Kidney glomerular epithelial cell (primary cell): ENCODE data around the gene MUSK.
"Not testable (repeated sequence)": the region's sequence is repeated elsewhere in the genome, so short reads cannot be mapped to it uniquely, and the experiment has no call there.

Source experiments
- DNase-seq: peaks from one replicate; lab custom pipeline; 2025; lab: John Stamatoyannopoulos, UW

MUSK gene

DNA sequence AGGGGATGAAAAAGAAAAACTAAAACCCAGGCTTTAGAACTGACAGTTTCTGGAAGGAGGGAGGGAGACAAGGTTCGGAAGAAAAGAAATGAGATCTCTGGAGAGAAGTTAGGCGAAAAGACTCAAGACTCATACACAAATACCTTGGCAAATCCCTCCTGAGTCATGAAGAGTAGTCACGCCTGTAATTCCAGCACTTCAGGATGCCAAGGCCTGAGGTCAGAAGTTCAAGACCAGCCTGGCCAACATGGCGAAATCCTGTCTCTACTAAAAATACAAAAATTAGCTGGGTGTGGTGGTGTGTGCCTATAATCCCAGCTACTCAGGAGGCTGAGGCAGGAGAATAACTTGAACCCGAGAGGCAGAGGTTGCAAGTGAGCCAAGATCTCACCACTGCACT lies 27.3 kb downstream of the MUSK start:
- DNase-seq, result not testable (repeated sequence)

DNA sequence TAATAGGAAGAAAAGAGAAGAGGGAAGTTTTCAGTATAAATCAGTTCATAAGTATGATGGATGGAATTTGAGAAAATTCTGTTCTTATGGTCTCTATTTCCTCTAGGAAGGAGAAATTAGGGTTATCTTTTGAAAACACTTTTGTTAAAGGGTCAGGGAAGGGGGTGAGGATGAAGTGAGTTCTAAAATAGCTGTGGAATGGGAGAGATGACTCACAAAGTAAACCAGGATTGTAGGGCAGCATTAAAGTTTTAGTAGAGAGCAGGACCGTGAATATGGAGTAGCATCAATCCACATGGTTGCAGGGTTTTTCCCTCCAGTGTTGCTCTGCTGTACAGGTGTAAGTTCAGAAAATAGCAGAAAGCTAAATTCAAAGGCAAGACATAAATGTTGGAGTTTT lies 32.4 kb downstream of the MUSK start:
- no peak for DNase-seq

DNA sequence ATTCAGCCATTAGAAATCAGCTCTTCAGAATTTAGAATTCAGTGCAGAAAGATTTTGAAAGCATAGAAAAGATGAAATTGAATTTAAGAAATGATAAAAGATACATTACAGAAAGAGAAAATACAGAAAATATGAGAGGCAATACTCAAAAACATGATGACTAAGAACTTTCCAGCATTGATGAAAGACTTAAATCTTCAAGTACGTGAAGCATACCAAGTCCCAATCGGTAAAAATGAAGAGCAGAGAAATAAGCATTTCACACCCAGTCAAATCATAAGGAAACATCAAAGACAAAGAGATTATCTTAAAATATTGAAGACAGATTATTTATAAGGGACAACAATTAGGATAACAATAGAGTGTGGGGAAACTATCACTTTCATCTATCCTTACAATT lies 35.1 kb downstream of the MUSK start:
- DNase-seq, result no peak

DNA sequence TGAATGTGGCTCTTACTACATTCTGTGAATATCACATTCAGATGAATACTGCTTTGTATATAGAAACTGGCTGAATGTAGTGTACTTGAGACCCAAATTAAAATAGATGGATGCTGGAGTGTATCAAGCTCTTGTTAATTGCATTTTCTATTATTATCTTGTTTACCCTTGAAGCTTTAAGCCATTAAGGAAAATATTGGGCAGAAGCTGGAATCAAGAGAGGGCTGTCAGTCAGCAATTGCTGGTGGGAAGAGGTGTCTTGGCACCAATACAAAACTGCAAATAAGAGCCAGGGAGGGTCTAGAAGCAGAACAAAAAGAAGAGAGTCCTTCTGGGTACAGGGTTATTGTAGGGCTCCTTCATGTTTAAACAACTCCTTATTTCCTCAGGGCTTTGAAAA lies 38.8 kb downstream of the MUSK start:
- no peak for DNase-seq

DNA sequence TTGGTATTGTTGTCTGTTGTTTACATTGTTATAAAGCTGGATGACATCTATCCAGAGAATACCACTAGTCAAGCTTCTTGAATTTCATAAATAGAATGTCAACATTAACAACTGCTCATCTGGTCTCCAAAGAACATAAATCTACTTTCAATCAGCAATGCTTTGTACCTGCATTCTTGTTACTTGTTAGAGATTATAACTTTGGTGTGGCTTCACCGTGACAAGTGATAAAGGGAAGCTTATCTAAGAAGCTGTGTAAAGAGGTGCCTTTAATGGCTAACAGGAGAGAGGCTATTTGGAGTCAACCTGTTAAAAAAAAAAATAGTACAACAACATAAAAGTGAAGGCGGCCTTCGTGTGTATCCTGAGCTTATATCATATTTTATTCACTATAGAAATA lies 41.8 kb downstream of the MUSK start:
- DNase-seq, result no peak

DNA sequence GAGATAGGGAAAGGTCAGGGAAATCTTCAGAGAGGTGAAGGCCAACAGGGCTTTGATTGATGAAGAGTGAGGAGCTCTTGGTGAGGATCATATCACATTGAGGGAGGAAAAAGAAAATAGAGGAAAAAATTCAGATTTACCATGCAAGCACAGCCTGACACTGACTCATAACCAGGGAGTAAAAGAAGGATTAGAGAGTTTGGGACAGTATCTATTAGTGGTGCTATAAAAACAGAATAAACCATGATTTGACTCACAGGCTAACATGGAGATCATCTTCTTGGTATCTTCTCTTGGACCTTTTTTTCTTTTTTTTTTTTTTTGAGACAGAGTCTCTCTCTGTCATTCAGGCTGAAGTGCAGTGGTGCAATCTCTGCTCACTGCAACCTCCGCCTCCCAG lies 44.4 kb downstream of the MUSK start:
- DNase-seq, result peak; percentile 2

DNA sequence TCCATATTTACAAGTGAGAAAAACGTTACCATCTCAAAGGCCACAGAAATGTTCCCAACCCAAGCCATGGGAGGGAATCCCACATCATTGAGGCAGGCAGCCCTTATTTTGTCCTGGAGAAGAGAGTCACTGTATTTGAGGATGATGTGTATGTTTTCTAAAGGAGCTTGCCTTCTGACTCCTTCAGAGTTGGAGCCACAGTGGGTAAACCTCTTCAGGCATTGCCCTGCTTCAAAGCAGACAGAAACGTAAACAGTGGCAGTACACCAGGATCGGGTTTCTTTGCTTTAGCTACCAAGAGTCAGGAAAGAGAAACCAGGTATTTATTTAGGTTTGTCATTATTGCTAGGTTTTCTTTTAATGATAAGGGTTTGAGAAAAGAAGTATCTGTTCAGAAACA lies 45.7 kb downstream of the MUSK start:
- DNase-seq, result no peak

DNA sequence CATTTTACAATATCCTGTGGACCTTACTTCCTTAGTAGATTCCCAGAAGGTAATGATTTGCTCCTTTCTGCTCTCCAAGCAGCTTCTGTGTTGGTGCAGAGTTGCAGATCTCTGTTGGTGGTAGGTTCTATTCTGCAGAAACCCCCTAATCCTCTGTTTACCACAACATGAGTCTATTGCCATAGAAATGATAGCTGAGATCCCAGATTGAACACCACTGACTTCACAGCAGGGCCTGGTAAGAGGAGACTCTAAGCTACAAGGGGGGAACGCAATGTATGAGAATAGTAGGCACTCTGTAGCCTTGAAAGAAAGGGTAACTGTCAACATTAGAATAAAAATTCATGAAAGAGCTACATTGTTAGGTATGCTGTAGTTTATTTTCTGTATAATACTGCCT lies 59.5 kb downstream of the MUSK start:
- DNase-seq, result no peak

DNA sequence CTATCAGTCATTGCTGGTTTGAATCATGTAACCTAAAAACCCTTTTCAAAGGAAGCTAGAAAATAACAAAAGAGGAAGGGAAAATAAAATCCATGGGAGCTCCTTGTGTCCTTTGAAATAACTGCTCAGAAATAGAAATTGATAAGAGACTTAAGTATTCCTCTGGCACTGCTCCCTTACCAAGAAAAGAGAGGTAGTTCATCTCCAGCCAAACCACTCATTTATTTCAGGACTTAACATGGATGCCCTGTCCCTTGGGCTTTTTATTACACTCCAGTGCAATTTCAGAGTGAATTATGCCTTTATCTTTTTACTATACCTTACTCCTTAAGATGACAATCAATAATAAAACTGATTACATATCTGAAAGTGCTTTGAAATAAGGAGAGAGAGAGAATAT lies 61.0 kb downstream of the MUSK start:
- DNase-seq, result no peak

DNA sequence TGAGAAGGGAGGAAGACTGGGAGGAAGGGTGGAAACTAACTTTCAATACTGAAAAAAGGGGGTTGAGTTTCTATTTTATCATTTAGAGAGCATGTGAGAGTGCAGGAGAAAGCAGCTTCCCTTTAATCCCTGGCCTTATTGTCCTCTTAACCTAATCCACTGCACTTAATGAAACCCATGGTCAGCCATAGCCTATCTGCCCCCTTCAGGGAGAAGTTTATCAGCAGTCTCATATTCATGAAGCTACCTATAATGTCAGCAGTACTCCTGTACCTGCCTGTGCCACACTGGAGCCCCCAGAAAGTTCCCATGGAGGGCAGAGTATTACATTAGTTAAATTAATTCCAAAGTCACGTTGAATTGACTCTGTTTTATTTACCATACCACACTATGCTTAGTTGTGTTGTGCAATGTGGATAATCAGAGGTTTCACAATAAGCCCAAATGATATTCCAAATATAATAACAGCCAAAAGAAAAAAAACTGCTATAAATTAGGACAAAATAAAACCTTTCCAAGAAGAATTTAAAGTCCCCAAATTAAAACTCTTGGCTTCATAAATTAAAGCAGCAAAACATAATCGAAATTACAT lies 62.9 kb downstream of the MUSK start:
- DNase-seq, result no peak

DNA sequence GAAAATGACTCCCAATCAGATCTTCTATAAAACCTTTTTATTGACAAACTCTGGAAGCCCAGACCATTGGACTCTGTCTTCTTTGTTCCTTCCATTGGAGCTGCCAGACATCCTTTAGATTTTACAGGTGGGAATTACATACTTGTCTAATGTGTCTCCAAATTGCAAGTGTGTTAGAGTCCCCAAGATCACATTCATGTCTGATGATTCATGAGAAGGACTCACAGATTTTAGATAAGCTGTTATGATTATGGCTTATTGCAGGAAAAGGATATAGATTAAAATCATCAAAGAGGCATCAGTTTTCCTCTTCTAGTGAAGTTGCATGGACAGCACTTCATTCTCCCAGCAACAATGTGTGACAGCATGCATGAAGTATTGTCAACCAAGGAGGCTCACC lies 70.4 kb downstream of the MUSK start:
- no peak for DNase-seq

DNA sequence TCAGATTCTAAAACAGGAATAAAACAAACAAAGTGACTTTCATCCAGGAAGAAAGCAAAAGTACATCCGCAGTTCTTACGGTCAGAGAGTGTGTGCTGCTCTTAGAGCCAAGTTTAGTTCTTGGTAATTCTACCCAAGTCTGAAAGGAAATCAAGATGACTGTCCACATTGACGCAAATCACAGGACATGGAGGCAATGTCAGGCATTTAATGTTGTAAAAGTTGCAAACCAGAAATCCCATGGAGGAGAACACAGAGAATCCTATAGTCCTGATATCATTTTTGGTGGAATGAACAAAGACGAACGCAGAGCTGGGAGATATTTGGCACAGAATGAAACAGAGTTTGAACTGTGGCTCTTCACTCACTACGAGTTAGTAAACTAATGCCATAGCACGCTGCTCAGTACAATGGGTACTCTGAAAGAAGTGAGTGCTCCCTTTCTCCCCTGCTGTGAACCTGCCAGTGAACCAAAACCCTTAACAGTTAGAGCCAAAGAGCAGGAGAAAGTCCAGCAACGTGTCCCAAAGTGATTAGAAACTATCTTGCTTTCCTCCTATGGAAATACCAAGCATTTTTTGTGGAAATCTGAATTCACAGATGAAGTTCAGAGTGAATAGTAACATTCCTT lies 74.3 kb downstream of the MUSK start:
- DNase-seq, result peak; percentile 37

DNA sequence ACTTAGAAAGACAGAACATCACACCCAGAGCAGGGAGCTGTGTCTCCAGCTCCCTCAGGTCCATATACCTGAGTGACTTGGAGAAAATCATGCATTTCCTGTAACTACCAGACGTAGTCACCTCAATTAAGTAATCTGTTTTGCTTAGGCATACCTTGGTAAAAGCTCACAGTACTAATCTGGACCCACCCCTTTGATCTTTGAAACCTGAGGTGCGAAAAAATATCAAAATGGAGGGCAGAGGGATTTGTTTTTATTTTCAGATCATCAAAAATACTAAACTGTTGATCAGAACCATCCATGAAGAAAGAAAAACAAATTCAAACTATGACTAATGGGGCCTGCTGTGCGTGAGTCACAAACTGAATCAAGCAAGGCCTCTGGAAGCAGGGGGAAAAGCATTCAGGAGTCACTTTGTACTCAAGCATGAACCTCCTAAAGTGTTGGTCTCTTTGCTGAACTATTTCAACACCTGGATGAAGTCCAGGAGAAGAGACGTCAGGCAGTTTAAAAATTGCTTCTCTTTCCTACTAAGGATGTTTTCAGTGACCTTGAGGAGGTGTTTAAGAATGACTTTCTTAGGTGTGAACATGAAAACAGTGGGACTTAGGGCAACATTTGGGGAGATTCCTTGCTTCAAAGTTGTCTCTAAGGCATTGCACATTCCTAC lies 76.3 kb downstream of the MUSK start:
- DNase-seq, result peak; percentile 97

DNA sequence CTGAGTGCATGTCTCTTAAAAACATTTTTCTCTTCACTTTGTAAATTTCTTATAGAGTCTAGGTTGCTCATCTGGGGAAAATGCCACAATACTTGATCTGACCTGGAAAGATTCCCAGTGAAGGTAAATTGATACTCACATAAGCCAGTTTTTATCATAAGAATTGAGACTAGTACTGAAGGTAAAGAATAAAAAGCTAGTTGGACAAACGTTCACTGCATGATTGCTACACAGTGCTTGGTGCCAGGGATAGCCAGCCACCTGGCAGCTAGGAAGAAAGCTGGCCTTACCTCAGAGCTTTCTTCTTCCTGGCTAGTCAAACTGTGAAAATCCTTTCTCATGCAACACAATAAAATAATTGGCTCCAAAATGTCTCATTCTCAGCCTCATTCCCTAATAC lies 77.1 kb downstream of the MUSK start:
- DNase-seq, result no peak

DNA sequence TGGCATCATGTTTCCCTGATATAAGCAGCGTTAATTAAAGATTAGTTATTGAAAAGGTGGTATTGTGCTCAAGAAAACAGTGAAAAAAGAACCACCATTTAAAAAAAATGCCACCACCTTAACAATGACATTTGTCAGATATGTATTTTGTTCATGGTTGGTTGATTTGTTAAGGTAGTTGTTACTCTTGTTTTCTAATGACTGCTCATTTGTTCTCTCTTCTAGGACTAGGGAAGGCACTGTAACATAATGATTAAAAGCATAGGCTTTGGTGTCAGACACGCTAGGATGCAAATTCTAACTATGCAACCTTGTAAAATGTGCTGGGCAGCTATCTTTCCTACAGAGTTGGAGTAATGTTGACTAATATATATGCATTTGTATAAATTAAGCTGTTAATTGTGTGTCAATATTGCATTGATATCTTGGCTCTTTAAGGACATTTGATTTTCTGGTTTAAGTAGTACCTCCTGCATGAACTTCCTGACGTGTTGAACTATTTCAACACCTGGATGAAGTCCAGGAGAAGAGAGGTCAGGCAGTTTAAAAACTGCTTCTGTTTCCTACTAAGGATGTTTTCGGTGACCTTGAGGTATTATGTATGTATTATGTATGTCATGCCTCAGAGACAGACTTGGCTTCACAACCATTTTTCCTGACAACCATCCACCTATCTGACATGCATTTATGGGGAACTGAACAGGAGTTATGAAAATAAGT lies 77.8 kb downstream of the MUSK start:
- no peak for DNase-seq

DNA sequence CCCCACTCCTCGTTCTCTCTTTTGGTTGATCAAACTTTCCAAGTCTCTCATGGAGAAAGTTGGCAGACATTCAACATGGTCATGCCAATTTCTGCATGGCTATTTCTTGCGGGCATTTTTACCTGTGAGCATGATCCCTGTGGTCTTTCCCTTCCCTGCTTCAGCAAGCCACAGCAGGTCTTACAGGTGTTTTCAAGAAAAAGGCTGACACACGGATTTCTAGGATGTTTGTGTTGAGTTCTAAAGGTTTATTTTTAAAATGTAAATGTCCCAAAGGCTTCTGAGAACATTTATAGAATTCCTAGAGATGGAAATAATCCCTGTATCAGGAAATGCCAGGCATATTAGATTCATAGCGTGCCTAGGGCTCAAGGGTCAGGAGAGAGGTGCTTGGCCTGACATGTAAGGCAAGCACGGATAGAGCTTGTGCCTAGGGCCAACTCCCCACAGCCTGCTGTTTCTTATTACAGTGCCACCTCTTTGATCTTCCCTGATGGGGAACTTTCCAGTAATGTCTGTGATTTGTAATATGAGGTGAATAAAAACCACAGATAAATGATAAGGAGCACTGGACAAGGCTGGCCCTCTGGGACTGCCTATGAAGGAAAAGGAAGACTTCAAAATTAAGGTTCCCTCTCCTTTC lies 79.8 kb downstream of the MUSK start:
- DNase-seq, result no peak

DNA sequence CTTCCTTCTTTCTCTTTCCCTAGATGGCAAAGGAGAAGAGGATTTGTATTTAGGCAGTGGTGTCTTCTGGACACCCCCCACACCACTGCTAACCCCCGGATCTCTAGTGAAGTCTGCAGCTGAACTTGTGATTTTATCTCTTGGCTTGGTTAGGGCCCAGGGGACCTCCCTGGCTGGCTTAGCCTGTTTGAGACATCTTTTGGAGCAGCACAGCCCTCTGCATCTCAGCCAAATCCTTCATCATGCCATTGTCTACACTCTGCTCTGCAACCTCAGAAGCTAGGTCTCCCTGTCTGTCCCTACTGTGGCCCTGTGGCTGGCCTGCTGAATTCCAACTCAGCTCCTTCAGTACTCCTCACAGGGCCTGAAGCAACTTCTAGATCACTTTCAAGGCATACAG lies 81.7 kb downstream of the MUSK start:
- DNase-seq, result no peak

DNA sequence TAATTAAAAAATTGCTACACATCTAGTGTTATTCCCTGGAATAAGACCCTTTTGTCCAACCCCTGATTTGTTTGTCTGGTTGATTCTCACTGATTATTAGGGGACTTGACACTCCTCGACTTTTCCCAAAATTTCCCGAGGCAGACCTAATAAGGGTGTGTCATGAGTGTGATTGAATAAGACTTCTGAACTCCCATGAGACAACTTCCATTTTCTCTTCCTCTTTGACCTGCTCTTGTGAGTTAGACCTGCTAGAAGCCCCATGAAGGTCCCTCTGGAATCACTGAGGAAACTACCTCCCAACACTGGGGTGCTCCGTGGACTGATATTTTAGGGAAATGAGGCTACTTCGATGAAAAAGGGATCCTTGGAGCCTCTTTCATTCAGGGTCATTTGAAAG lies 83.4 kb downstream of the MUSK start:
- DNase-seq, result no peak

DNA sequence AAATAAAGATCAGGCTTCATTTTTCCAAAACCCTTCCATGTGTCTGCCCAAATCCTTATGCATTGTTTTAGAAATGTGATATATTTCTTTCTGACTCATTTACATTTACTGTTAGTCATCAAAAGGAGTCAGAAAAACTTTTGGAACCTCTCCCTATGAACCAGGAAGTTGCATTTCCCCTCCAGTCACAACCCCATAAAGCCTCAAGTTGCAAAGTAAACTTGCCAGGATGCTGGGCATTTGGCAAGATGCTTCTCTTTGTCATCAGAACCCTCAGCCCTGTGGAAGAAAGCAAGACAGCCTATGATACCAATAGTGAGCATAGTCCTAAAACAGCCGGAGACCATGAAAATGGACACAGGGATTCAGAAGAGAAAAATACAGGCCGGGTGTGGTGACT lies 84.2 kb downstream of the MUSK start:
- DNase-seq, result peak; percentile 24

DNA sequence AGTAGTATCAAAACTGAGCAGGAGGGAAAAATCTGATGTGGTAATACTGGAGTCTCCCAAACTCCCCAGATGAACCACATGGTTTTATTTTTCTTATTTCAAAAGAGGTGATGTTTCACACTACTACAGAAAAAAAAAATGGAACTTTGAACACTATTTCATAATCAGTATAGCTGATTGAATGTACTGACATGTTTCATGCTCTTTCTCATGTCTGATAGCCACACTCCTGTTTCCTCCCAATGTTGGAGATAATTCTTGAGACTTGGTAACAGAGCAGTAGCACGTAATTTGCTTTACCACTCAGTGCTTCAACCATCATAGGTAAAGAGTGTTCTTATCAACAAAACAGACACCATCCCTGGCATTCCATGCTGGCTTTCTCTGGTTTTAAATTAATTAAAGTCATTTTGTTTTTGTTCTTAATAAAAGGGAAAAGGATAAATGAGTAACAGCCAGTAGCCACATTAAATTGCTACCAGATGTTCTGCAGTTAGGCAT lies 85.2 kb downstream of the MUSK start:
- DNase-seq, result no peak

DNA sequence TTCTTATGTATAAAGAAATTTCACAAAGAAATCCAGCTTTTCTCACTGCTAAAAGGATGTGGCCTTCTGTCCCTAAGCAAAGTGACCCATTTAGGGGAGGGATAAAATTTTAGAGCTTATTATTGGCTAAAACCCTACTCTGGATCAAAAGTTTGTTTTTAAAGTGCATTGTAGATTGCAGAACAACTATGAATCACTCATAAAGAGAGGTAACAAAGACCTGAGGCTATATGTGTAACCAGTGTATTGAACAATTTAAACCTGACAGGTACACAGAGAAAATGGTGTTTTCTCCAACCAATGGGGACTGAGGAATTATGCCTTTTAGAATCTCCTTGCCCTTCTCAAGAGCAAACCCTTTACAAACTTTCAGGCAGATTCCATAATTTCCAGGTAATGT lies 86.6 kb downstream of the MUSK start:
- no peak for DNase-seq

DNA sequence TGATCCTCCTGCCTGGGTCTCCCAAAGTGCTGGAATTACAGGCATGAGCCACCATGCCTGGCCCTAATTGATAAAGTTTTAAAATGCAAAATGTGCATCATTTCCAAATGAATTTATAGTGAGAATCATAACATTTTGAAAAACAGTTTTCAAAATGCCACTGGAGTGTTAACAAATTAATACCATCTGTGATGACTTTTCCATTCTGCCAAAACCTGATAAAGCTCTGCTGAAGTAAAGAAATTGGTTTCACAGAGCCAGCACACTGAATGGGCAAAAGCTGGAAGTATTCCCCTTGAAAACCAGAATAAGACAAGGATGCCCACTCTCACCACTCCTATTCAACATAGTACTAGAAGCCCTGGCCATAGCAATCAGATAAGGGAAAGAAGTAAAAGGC lies 89.6 kb downstream of the MUSK start:
- DNase-seq, result no peak

DNA sequence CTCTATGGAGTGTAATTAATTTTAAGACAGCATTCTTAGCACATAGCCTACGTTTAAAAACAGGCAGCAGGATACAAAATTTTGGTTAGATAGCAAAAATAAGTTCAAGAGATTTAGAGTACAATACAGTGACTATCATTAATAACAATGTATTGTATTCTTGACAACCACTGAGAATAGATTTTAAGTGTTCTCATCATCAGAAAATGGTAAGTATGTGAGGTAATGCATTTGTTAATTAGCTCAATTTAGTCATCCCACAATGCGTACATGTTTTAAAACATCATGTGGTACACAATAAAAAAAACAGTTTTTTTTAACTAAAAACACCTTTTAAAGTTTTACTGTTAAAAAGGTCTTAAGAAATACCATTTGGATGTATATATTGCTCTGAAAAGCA lies 94.2 kb downstream of the MUSK start:
- no peak for DNase-seq
